GM10847 (cell line): Measurements from ENCODE around the gene ZSWIM4.

Experiments used
- POLR2A ChIP-seq: IDR thresholded peaks from 2 replicates; pipeline ENCODE4 v1.6.1; 2011; ENCODE audit not compliant: insufficient read length; ENCODE audit errors: extremely low read depth

Gene ZSWIM4

GRCh38 chr19:13794757-13795589, at the start of gene ZSWIM4:
Gene ZSWIM4 (plus strand): TSS chr19:13795443. CDS start chr19:13795649, 206 bp downstream.
- no peak for TF ChIP-seq POLR2A

GRCh38 chr19:13747098-13747453, 48.2 kb upstream of the ZSWIM4 start:
- no peak for TF ChIP-seq POLR2A

GRCh38 chr19:13748169-13748828, 46.9 kb upstream of the ZSWIM4 start:
- TF ChIP-seq POLR2A, result no peak

- no peak for TF ChIP-seq POLR2A
Observed at GRCh38 chr19:13751436-13751835, 43.8 kb upstream of the ZSWIM4 start.

DNA sequence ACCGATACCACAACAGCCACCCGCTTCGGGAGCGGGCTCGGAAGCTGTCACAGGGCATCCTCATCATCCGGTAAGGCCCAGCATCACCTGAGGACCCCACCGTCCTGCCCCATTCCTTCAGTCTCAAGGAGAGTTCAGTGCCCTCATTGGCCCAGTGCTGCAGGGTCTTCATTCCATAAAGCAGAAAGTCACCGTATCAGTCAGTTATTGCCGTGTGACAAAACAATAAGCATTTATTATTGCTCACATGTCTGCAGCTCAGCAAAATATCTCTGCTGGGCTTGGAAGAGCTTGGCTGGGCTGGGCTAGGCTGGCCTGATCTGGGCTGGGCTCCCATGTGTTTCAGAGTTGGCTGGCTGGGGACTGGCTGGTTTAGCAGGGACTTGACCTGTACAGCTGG, 39.0 kb upstream of the ZSWIM4 start:
- TF ChIP-seq POLR2A, result no peak

DNA sequence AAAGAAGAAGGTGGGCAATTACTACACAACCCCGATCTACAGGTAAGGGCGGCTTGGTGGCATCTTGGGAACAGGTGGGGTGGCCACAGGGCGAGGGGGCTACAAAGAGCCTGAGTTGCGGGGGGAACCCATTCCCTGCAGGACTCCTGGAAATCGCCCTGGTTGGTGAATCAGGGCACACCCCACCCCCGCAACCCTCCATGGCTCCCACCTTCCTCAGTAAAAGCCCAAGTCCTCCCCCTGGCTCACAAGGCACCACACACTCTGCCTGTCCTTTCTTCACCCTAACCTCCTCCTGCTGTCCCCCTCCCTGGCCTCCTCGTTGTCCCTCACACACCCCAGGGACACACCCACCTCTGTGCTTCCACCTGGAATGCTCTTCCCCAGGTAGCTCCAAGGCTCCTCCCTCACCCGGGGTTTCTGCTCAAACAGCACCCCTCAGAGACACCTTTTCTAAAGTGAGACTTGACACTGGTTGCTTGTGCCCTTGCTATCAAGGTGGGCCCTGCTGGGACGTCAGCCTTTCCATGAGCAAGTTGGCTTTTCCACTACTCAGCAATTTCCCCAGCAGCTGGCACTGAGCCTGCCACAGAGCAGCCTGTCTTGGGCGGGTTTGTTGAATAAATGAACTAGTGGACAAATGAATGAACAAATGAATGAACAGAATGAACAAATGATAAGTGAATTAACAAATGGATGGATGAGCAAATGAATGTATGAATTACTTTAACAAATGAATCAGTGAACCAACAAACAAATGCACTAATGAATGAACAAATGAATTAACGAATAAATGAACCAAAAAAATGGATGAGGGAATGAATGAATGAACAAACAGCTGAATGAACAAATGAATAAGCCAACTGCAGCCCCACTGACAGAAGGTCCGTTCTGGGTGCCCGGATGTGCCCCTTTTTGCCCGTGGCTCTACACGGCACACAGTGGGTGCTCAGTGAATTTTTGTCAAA, 37.2 kb upstream of the ZSWIM4 start:
- TF ChIP-seq POLR2A, result no peak

DNA sequence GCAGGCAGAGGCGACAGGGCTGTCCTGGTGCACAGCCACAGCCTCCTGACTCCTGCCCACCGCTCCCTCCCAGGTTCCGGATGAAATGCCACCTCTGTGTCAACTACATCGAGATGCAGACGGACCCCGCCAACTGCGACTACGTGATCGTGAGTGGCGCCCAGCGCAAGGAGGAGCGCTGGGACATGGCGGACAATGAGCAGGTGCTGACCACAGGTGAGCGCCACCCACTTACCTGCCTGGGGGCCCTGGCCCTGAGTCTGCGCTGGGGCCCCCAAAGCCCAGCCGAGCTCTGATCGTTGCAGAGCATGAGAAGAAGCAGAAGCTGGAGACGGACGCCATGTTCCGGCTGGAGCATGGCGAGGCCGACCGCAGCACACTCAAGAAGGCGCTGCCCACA, 36.4 kb upstream of the ZSWIM4 start:
- TF ChIP-seq POLR2A, result no peak

GRCh38 chr19:13761423-13761822, 33.8 kb upstream of the ZSWIM4 start:
- TF ChIP-seq POLR2A, result no peak

DNA sequence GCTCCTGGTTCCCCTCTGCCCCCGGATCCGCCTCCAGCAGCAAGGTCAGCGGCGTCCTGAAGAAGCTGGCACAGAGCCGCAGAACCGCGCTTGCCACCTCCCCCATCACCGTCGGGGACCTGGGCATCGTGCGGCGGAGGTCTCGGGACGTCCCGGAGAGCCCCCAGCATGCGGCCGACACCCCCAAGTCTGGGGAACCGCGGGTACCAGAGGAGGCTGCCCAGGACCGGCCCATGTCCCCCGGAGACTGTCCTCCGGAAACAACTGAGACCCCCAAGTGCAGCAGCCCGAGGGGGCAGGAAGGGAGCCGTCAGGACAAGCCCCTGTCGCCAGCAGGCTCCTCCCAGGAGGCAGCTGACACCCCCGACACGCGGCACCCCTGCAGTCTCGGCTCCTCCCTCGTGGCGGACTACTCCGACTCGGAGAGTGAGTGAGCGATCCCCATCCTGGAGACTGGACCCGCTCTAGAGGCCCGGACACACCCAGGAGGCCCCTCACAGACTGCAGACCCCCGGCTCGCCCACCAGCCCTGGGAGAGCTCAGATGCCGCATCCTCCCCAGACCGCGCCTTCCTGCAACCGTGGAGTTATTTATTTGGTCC, 32.5 kb upstream of the ZSWIM4 start:
- no peak for TF ChIP-seq POLR2A

DNA sequence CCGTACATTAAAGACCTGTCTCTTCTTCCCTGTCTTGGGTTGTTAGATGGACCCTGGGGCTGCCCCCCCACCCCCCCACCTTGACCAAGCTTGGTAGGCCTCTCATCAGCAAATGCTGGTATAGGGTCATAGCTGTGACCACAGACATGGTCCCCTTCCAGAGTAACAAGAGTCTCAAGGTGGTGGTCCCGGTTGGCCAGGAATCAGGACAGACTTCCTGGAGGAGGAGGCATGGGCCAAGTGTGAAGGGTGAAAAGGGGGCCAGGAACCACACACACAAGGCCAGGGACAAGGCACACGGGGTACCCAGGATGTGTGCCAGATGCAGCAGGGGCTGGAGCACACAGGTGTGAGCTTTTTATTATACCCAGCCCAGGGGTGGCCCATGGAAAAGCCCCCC, 32.0 kb upstream of the ZSWIM4 start:
- TF ChIP-seq POLR2A, result no peak

- peak; percentile 62 for TF ChIP-seq POLR2A
Observed at GRCh38 chr19:13764101-13764807, 31.0 kb upstream of the ZSWIM4 start, which contains the start of gene MRI1. Gene MRI1 (plus strand): TSS chr19:13764522. CDS start chr19:13764589, 67 bp downstream.

- no peak for TF ChIP-seq POLR2A
Observed at GRCh38 chr19:13764821-13765394, 30.3 kb upstream of the ZSWIM4 start.

- TF ChIP-seq POLR2A, result no peak
Observed at GRCh38 chr19:13765395-13766094, 29.7 kb upstream of the ZSWIM4 start.
